H9 (cell line): ENCODE data around the gene CCDC86. TPM values are rescaled to one million over a fixed set of nuclear protein-coding genes. Genes with fewer than 3 reads are reported as not detected.

Experiments used
- DNase-seq: peaks from one replicate; pipeline ENCODE4 v3.0.0-alpha.2; 2017
- H2AFZ ChIP-seq: one replicate; pipeline ENCODE4 v1.6.1; 2013; ENCODE audit warnings: mild to moderate bottlenecking, low read length, control low read depth, moderate library complexity
- H2AK5ac ChIP-seq: 2 replicates; pipeline ENCODE4 v1.6.1; 2013; ENCODE audit warnings: low read length, control low read depth, mixed read lengths; ENCODE audit not compliant: insufficient read length
- H2BK120ac ChIP-seq: one replicate; pipeline ENCODE4 v1.6.1; 2013; ENCODE audit warnings: low read depth, mild to moderate bottlenecking, low read length, control low read depth, inconsistent platforms; ENCODE audit not compliant: poor library complexity, severe bottlenecking
- H2BK12ac ChIP-seq: 2 replicates; pipeline ENCODE4 v1.6.1; 2013; ENCODE audit warnings: low read length, control low read depth, mixed read lengths, low read depth; ENCODE audit not compliant: insufficient read length
- H2BK15ac ChIP-seq: 2 replicates; pipeline ENCODE4 v1.6.1; 2013; ENCODE audit warnings: low read depth, low read length, control low read depth
- H2BK20ac ChIP-seq: one replicate; pipeline ENCODE4 v1.6.1; 2013; ENCODE audit warnings: low read depth, mild to moderate bottlenecking, low read length, control low read depth, inconsistent platforms; ENCODE audit not compliant: poor library complexity, severe bottlenecking
- H2BK5ac ChIP-seq: 2 replicates; pipeline ENCODE4 v1.6.1; 2013; ENCODE audit warnings: low read length, control low read depth, mixed read lengths; ENCODE audit not compliant: insufficient read length
- H3K14ac ChIP-seq: 2 replicates; pipeline ENCODE4 v1.6.1; 2013; ENCODE audit warnings: low read length, control low read depth; ENCODE audit not compliant: insufficient read depth
- H3K18ac ChIP-seq: 2 replicates; pipeline ENCODE4 v1.6.1; 2013; ENCODE audit warnings: low read depth, mild to moderate bottlenecking, mixed read lengths, low read length, control low read depth; ENCODE audit not compliant: insufficient read length
- H3K23ac ChIP-seq: 2 replicates; pipeline ENCODE4 v1.6.1; 2013; ENCODE audit warnings: low read length, control low read depth, mixed read lengths, low read depth; ENCODE audit not compliant: insufficient read length
- H3K23me2 ChIP-seq: 2 replicates; pipeline ENCODE4 v1.6.1; 2013; ENCODE audit warnings: low read depth, mild to moderate bottlenecking, mixed read lengths, low read length, control low read depth; ENCODE audit not compliant: insufficient read length, poor library complexity, severe bottlenecking
- H3K27ac ChIP-seq: 2 replicates; pipeline ENCODE4 v1.5.1; 2013; ENCODE audit warnings: low read length, control low read depth, mixed read lengths, low read depth; ENCODE audit not compliant: insufficient read length
- H3K27me3 ChIP-seq: 2 replicates; pipeline ENCODE4 v1.6.1; 2013; ENCODE audit warnings: low read length, control low read depth, inconsistent platforms; ENCODE audit not compliant: insufficient read depth
- H3K4ac ChIP-seq: 2 replicates; pipeline ENCODE4 v1.6.1; 2013; ENCODE audit warnings: low read depth, mild to moderate bottlenecking, control low read depth, inconsistent platforms, low read length, moderate library complexity
- H3K4me1 ChIP-seq: 2 replicates; pipeline ENCODE4 v1.6.1; 2013; ENCODE audit warnings: low read length, control low read depth, inconsistent platforms; ENCODE audit not compliant: insufficient read depth
- H3K4me2 ChIP-seq: 2 replicates; pipeline ENCODE4 v1.6.1; 2013; ENCODE audit warnings: low read length, control low read depth, mixed read lengths; ENCODE audit not compliant: insufficient read length, insufficient read depth
- H3K56ac ChIP-seq: 2 replicates; pipeline ENCODE4 v1.6.1; 2013; ENCODE audit warnings: low read depth, mild to moderate bottlenecking, mixed read lengths, low read length, control low read depth; ENCODE audit not compliant: insufficient read length
- H3K79me1 ChIP-seq: 2 replicates; pipeline ENCODE4 v1.6.1; 2013; ENCODE audit warnings: low read depth, mild to moderate bottlenecking, moderate library complexity, low read length, control low read depth, inconsistent platforms; ENCODE audit not compliant: insufficient read depth, poor library complexity, severe bottlenecking
- H3K79me2 ChIP-seq: 2 replicates; pipeline ENCODE4 v1.6.1; 2013; ENCODE audit warnings: low read length, control low read depth, inconsistent platforms; ENCODE audit not compliant: insufficient read depth
- H3K9ac ChIP-seq: 2 replicates; pipeline ENCODE4 v1.6.1; 2013; ENCODE audit warnings: low read length, control low read depth, mixed read lengths; ENCODE audit not compliant: insufficient read length; ENCODE audit errors: extremely low read depth
- H3K9me3 ChIP-seq: one replicate; pipeline ENCODE4 v1.6.1; 2013; ENCODE audit warnings: low read depth, low read length, inconsistent platforms; ENCODE audit not compliant: control insufficient read depth
- H3T11ph ChIP-seq: one replicate; pipeline ENCODE4 v1.6.1; 2013; ENCODE audit warnings: mild to moderate bottlenecking, low read length, control low read depth, inconsistent platforms
- H4K20me1 ChIP-seq: one replicate; pipeline ENCODE4 v1.6.1; 2013; ENCODE audit not compliant: control insufficient read depth, insufficient read length, insufficient read depth
- H4K5ac ChIP-seq: 2 replicates; pipeline ENCODE4 v1.6.1; 2013; ENCODE audit warnings: low read depth, mild to moderate bottlenecking, mixed read lengths, low read length, control low read depth; ENCODE audit not compliant: insufficient read length
- H4K8ac ChIP-seq: replicated peaks from 2 replicates; pipeline ENCODE4 v1.6.1; 2013; ENCODE audit warnings: low read length, control low read depth, mixed read lengths, low read depth; ENCODE audit not compliant: insufficient read length
- H4K91ac ChIP-seq: 2 replicates; pipeline ENCODE4 v1.6.1; 2013; ENCODE audit warnings: low read depth, mild to moderate bottlenecking, moderate library complexity, mixed read lengths, low read length, control low read depth; ENCODE audit not compliant: insufficient read length
- H3K27ac Mint-ChIP-seq, 3 experiments: 2 replicates in 2 of 3; 3 replicates in 1 of 3; pipeline ENCODE4 v1.8.0; 2020 to 2021; ENCODE audit warnings: mixed read lengths in 3 of 3, mild to moderate bottlenecking in 1 of 3, moderate library complexity in 1 of 3
- H3K27me3 Mint-ChIP-seq: 2 replicates; pipeline ENCODE4 v1.8.0; 2021; ENCODE audit warnings: low read depth, mild to moderate bottlenecking, moderate library complexity, mixed read lengths
- H3K36me3 Mint-ChIP-seq, 3 experiments: 2 replicates in 2 of 3; 3 replicates in 1 of 3; pipeline ENCODE4 v1.8.0; 2020 to 2021; ENCODE audit warnings: low read depth in 3 of 3, mixed read lengths in 3 of 3; ENCODE audit not compliant: insufficient read depth in 1 of 3
- H3K4me1 Mint-ChIP-seq, 2 experiments: 2 replicates each; pipeline ENCODE4 v1.8.0; 2020; ENCODE audit warnings: mixed read lengths in 2 of 2
- H3K4me3 Mint-ChIP-seq, 2 experiments: 2 replicates in 1 of 2; 3 replicates in 1 of 2; pipeline ENCODE4 v1.8.0; 2020 to 2021; ENCODE audit warnings: mild to moderate bottlenecking in 2 of 2, mixed read lengths in 2 of 2, moderate library complexity in 1 of 2
- H3K9me3 Mint-ChIP-seq, 2 experiments: 2 replicates in 1 of 2; 3 replicates in 1 of 2; pipeline ENCODE4 v1.8.0; 2020; ENCODE audit warnings: mild to moderate bottlenecking in 2 of 2, mixed read lengths in 2 of 2, moderate library complexity in 1 of 2
- WGBS: extraction: QIAGEN DNeasy Blood & Tissue Kit; methylation state at CpG from one replicate; pipeline ENCODE4 v1.1.7; 2013; ENCODE audit warnings: missing lambda C conversion rate, low lambda C conversion rate, mixed read lengths; ENCODE audit not compliant: insufficient read length; ENCODE audit errors: extremely low coverage; 5-methylcytosine and 5-hydroxymethylcytosine counted together
- total RNA-seq: library from RNA; stranded (reverse); gene quantifications from 2 replicates; pipeline ENCODE4 v1.2.1, GENCODE V29; 2021
- TF ChIP-seq, protein P1 (sequence below): fragments of 200-600 bp; sonication (generic); conservative IDR thresholded peaks from 3 replicates; pipeline ENCODE4 v1.8.0; 2021; ENCODE audit warnings: antibody characterized with exemption, mild to moderate bottlenecking

CCDC86 gene
- total RNA-seq, 1 experiment from 2014 or later: 82.3 TPM

DNA sequence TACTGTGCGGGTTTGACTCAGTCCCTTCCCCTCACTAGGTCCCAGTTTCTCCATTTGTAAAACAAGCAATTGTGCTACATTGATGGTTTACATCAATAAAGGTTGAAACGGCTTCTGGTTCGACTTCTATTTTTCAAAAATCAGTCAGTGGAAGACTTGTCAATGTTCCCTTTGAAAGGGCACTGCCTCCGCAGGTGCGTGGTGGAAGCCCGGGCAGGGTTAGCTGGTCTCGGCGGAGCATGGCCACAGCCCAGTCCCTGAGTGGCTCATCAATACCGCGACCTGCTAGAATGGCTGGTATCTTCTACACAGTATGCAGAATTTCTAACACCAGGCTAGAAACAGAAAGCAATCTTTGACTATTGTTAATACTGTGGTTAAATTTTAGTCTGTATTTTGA, 40.7 kb upstream of the CCDC86 start:
- H4K91ac ChIP-seq: no peak overlapping the region
- no peak overlapping the region for H3K56ac ChIP-seq
- no peaks in the 10 kb centered on the region for H4K20me1 ChIP-seq
- no peaks in the 10 kb centered on the region for H3K4me1 ChIP-seq
- H3K23ac ChIP-seq: no peak overlapping the region
- DNase-seq: no peak
- H3K79me2 ChIP-seq: no peaks in the 10 kb centered on the region
- H2BK15ac ChIP-seq: no peak overlapping the region
- H2BK20ac ChIP-seq: no peak overlapping the region
- H3K27me3 Mint-ChIP-seq: peaks cover 60% of the 10 kb centered on the region
- H3K18ac ChIP-seq: no peak overlapping the region
- no peak overlapping the region for H2BK12ac ChIP-seq
- no peak overlapping the region for H2AFZ ChIP-seq
- no peak overlapping the region for H2BK120ac ChIP-seq
- H3K4me2 ChIP-seq: no peak overlapping the region
- H3K27ac ChIP-seq: no peak overlapping the region
- no peak overlapping the region for H3K27ac Mint-ChIP-seq
- H3T11ph ChIP-seq: no peak overlapping the region
- TF ChIP-seq, protein P1, sequence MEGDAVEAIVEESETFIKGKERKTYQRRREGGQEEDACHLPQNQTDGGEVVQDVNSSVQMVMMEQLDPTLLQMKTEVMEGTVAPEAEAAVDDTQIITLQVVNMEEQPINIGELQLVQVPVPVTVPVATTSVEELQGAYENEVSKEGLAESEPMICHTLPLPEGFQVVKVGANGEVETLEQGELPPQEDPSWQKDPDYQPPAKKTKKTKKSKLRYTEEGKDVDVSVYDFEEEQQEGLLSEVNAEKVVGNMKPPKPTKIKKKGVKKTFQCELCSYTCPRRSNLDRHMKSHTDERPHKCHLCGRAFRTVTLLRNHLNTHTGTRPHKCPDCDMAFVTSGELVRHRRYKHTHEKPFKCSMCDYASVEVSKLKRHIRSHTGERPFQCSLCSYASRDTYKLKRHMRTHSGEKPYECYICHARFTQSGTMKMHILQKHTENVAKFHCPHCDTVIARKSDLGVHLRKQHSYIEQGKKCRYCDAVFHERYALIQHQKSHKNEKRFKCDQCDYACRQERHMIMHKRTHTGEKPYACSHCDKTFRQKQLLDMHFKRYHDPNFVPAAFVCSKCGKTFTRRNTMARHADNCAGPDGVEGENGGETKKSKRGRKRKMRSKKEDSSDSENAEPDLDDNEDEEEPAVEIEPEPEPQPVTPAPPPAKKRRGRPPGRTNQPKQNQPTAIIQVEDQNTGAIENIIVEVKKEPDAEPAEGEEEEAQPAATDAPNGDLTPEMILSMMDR: no peak
- no peaks in the 10 kb centered on the region for H3K23me2 ChIP-seq
- H3K79me1 ChIP-seq: no peaks in the 10 kb centered on the region
- H4K8ac ChIP-seq: no peak overlapping the region
- H2AK5ac ChIP-seq: no peak overlapping the region
- no peak overlapping the region for H3K9ac ChIP-seq
- no peaks in the 10 kb centered on the region; a peak in 2 of 5 replicates for H3K9me3 Mint-ChIP-seq
- H3K36me3 Mint-ChIP-seq: no peaks in the 10 kb centered on the region; a peak in 1 of 7 replicates
- no peaks in the 10 kb centered on the region; a peak in 1 of 4 replicates for H3K4me1 Mint-ChIP-seq
- no peak overlapping the region for H4K5ac ChIP-seq
- H3K4ac ChIP-seq: no peak overlapping the region
- no peak overlapping the region for H3K14ac ChIP-seq
- H3K9me3 ChIP-seq: no peaks in the 10 kb centered on the region
- H3K4me3 Mint-ChIP-seq: no peak overlapping the region
- no peaks in the 10 kb centered on the region for H3K27me3 ChIP-seq
- no peak overlapping the region for H2BK5ac ChIP-seq
- no CpG with 5 or more reads among the region's 10 CpGs for WGBS
